WTC11 (cell line): ENCODE data around the gene USP43. TPM values are rescaled to one million over a fixed set of nuclear protein-coding genes. Genes with fewer than 3 reads are reported as not detected.

Experiments
- ATAC-seq: fragments of 200-7000 bp; cut with Tn5 transposase; 2 replicates; pipeline ENCODE4 v1.10.0; 2021; ENCODE audit warnings: mild to moderate bottlenecking, moderate library complexity
- CTCF ChIA-PET: fragments of 300-600 bp; sonication (Branson Sonifier 250); formaldehyde crosslinking; loops from one replicate; lab custom pipeline; 2021; ENCODE audit warnings: antibody characterized with exemption; lab: Charles Lee
- POLR2A ChIA-PET: fragments of 350-600 bp; sonication (Branson Sonifier 250); formaldehyde crosslinking; loops from one replicate; lab custom pipeline; 2021; ENCODE audit warnings: antibody characterized with exemption; lab: Charles Lee
- DNase-seq: peaks from one replicate; pipeline ENCODE4 v3.0.0; 2021; ENCODE audit warnings: low spot score
- H3K27ac Mint-ChIP-seq: 2 replicates; pipeline ENCODE4 v1.8.0; 2021; ENCODE audit warnings: mixed read lengths
- H3K27me3 Mint-ChIP-seq: 2 replicates; pipeline ENCODE4 v1.8.0; 2021; ENCODE audit warnings: low read depth, mild to moderate bottlenecking, moderate library complexity, mixed read lengths
- H3K36me3 Mint-ChIP-seq: 2 replicates; pipeline ENCODE4 v1.8.0; 2021; ENCODE audit warnings: mixed read lengths
- H3K4me1 Mint-ChIP-seq: 2 replicates; pipeline ENCODE4 v1.8.0; 2022; ENCODE audit warnings: mixed read lengths
- H3K4me3 Mint-ChIP-seq: 2 replicates; pipeline ENCODE4 v1.8.0; 2021; ENCODE audit warnings: mild to moderate bottlenecking, moderate library complexity, mixed read lengths
- H3K9me3 Mint-ChIP-seq: 2 replicates; pipeline ENCODE4 v1.8.0; 2021; ENCODE audit warnings: mixed read lengths
- ATF1 ChIP-seq: sonication (generic); formaldehyde crosslinking; IDR thresholded peaks from 2 replicates; pipeline ENCODE4 v1.8.1; 2023; ENCODE audit warnings: mild to moderate bottlenecking, moderate library complexity, missing genetic modification reagents
- ATF6 ChIP-seq: sonication (generic); formaldehyde crosslinking; IDR thresholded peaks from 2 replicates; pipeline ENCODE4 v1.8.1; 2023; ENCODE audit warnings: mild to moderate bottlenecking, missing genetic modification reagents
- CTCF ChIP-seq: fragments of 200-600 bp; IDR thresholded peaks from 2 replicates; pipeline ENCODE4 v1.8.0; 2022; ENCODE audit warnings: antibody characterized with exemption
- ELF4 ChIP-seq: sonication (generic); formaldehyde crosslinking; IDR thresholded peaks from 2 replicates; pipeline ENCODE4 v1.8.1; 2022; ENCODE audit warnings: low read depth, mild to moderate bottlenecking, moderate library complexity, missing genetic modification reagents
- ETV6 ChIP-seq: sonication (generic); formaldehyde crosslinking; IDR thresholded peaks from 2 replicates; pipeline ENCODE4 v1.8.1; 2022; ENCODE audit warnings: mild to moderate bottlenecking, missing genetic modification reagents
- FOXK1 ChIP-seq: sonication (generic); formaldehyde crosslinking; IDR thresholded peaks from 2 replicates; pipeline ENCODE4 v1.8.0; 2022; ENCODE audit warnings: mild to moderate bottlenecking, moderate library complexity, missing genetic modification reagents
- GABPB1 ChIP-seq: sonication (generic); formaldehyde crosslinking; IDR thresholded peaks from 2 replicates; pipeline ENCODE4 v1.8.1; 2023; ENCODE audit warnings: mild to moderate bottlenecking, missing genetic modification reagents
- KAT7 ChIP-seq: sonication (generic); formaldehyde crosslinking; IDR thresholded peaks from 2 replicates; pipeline ENCODE4 v1.8.1; 2023; ENCODE audit warnings: missing genetic modification reagents, mild to moderate bottlenecking, borderline replicate concordance
- NFATC4 ChIP-seq: fragments of 250-450 bp; sonication (Bioruptor Pico); IDR thresholded peaks from 2 replicates; pipeline ENCODE4 v1.9.0; 2021; ENCODE audit warnings: mild to moderate bottlenecking
- NR3C1 ChIP-seq: sonication (generic); formaldehyde crosslinking; conservative IDR thresholded peaks from 2 replicates; pipeline ENCODE4 v1.8.1; 2023; ENCODE audit warnings: low read depth, mild to moderate bottlenecking, missing genetic modification reagents
- TP53 ChIP-seq: sonication (generic); formaldehyde crosslinking; IDR thresholded peaks from 2 replicates; pipeline ENCODE4 v1.8.1; 2023; ENCODE audit warnings: mild to moderate bottlenecking, missing genetic modification reagents
- ZNF138 ChIP-seq: sonication (generic); formaldehyde crosslinking; conservative IDR thresholded peaks from 2 replicates; pipeline ENCODE4 v1.8.1; 2022; ENCODE audit warnings: mild to moderate bottlenecking, moderate library complexity, missing genetic modification reagents
- total RNA-seq: library from RNA; stranded (reverse); gene quantifications from 3 replicates; pipeline ENCODE4 v1.2.3, GENCODE V29; 2021
- TF ChIP-seq, protein P1 (sequence below): fragments of 250-450 bp; sonication (Bioruptor Pico); IDR thresholded peaks from 2 replicates; pipeline ENCODE4 v2.1.2; 2022; ENCODE audit warnings: mild to moderate bottlenecking, moderate library complexity
- TF ChIP-seq, protein P2 (sequence below): sonication (generic); formaldehyde crosslinking; IDR thresholded peaks from 2 replicates; pipeline ENCODE4 v1.8.1; 2023; ENCODE audit warnings: mild to moderate bottlenecking, missing genetic modification reagents, moderate library complexity
- TF ChIP-seq, protein P3 (sequence below): sonication (generic); formaldehyde crosslinking; IDR thresholded peaks from 2 replicates; pipeline ENCODE4 v1.8.1; 2022; ENCODE audit warnings: mild to moderate bottlenecking, moderate library complexity, missing genetic modification reagents
- TF ChIP-seq, protein P4 (sequence below): sonication (generic); formaldehyde crosslinking; IDR thresholded peaks from 2 replicates; pipeline ENCODE4 v1.8.0; 2022; ENCODE audit warnings: mild to moderate bottlenecking, missing genetic modification reagents
- TF ChIP-seq, protein P5 (sequence below): sonication (generic); formaldehyde crosslinking; IDR thresholded peaks from 2 replicates; pipeline ENCODE4 v1.8.1; 2023; ENCODE audit warnings: mild to moderate bottlenecking, missing genetic modification reagents, moderate library complexity

Gene USP43
- total RNA-seq, 1 experiment from 2014 or later: 8.6 TPM

- DNase-seq (no peak), ATAC-seq (no peak)
- Mint-ChIP-seq H3K27ac (no peak overlapping the region), H3K9me3 (no peaks in the 10 kb centered on the region), H3K4me1 (no peaks in the 10 kb centered on the region), H3K27me3 (peaks cover 4% of the 10 kb centered on the region; the same call in 1 of the 2 replicates), H3K36me3 (no peaks in the 10 kb centered on the region), H3K4me3 (no peak overlapping the region)
- ChIA-PET POLR2A (no interaction called here), CTCF (interaction anchor here (0.9 to 1.6 kb wide), 3 partner anchors 32 to 176 kb away, joined by 3 to 4 read pairs (median 4); no protein-coding TSS in a partner anchor)
- TF ChIP-seq ZNF138 (CRISPR knock-in tag) (no peak), NFATC4 (CRISPR knock-in tag) (no peak), FOXK1 (CRISPR knock-in tag) (no peak), NR3C1 (CRISPR knock-in tag) (no peak), ATF6 (CRISPR knock-in tag) (no peak), TP53 (no peak)
- TF ChIP-seq, protein P1, sequence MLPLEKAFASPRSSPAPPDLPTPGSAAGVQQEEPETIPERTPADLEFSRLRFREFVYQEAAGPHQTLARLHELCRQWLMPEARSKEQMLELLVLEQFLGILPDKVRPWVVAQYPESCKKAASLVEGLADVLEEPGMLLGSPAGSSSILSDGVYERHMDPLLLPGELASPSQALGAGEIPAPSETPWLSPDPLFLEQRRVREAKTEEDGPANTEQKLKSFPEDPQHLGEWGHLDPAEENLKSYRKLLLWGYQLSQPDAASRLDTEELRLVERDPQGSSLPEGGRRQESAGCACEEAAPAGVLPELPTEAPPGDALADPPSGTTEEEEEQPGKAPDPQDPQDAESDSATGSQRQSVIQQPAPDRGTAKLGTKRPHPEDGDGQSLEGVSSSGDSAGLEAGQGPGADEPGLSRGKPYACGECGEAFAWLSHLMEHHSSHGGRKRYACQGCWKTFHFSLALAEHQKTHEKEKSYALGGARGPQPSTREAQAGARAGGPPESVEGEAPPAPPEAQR (CRISPR knock-in tag): no peak
- TF ChIP-seq, protein P2, sequence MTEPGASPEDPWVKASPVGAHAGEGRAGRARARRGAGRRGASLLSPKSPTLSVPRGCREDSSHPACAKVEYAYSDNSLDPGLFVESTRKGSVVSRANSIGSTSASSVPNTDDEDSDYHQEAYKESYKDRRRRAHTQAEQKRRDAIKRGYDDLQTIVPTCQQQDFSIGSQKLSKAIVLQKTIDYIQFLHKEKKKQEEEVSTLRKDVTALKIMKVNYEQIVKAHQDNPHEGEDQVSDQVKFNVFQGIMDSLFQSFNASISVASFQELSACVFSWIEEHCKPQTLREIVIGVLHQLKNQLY: no peak
- TF ChIP-seq, protein P3, sequence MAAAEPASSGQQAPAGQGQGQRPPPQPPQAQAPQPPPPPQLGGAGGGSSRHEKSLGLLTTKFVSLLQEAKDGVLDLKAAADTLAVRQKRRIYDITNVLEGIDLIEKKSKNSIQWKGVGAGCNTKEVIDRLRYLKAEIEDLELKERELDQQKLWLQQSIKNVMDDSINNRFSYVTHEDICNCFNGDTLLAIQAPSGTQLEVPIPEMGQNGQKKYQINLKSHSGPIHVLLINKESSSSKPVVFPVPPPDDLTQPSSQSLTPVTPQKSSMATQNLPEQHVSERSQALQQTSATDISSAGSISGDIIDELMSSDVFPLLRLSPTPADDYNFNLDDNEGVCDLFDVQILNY (CRISPR knock-in tag): no peak
- TF ChIP-seq, protein P4, sequence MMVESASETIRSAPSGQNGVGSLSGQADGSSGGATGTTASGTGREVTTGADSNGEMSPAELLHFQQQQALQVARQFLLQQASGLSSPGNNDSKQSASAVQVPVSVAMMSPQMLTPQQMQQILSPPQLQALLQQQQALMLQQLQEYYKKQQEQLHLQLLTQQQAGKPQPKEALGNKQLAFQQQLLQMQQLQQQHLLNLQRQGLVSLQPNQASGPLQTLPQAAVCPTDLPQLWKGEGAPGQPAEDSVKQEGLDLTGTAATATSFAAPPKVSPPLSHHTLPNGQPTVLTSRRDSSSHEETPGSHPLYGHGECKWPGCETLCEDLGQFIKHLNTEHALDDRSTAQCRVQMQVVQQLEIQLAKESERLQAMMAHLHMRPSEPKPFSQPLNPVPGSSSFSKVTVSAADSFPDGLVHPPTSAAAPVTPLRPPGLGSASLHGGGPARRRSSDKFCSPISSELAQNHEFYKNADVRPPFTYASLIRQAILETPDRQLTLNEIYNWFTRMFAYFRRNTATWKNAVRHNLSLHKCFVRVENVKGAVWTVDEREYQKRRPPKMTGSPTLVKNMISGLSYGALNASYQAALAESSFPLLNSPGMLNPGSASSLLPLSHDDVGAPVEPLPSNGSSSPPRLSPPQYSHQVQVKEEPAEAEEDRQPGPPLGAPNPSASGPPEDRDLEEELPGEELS (CRISPR knock-in tag): no peak
- TF ChIP-seq, protein P5, sequence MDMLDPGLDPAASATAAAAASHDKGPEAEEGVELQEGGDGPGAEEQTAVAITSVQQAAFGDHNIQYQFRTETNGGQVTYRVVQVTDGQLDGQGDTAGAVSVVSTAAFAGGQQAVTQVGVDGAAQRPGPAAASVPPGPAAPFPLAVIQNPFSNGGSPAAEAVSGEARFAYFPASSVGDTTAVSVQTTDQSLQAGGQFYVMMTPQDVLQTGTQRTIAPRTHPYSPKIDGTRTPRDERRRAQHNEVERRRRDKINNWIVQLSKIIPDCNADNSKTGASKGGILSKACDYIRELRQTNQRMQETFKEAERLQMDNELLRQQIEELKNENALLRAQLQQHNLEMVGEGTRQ: no peak
Observed at GRCh38 chr17:9767432-9767991, 122.2 kb downstream of the USP43 start.

DNA sequence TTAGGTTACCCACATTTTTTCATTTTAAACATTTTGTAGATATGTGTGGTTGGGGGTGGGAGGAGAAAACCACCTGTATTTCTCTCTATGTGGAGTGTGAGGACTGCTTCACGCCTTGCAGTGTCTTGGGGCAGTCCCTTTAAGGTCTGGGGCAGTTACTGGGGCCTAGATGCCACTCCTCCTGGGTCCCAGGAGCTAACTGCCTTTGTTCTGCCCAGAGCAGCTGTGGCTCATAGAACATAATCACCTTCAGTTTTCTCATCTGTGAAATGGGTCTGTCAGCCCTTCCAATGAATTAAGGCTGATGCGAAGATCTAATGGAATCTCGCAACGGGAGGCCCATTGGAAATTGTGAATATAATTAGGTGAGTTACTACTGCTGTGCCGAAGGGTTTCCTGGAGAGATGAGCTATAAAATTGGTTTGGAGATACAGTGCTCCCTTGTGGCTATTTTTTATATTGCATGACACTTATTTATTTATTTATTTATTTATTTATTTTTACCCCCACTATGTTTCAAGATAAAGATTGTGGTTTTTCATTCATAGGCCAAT is 123.1 kb downstream of the USP43 start:
- no peak overlapping the region for H3K4me3 Mint-ChIP-seq
- POLR2A ChIA-PET: no interaction called here
- no peaks in the 10 kb centered on the region for H3K4me1 Mint-ChIP-seq
- H3K36me3 Mint-ChIP-seq: no peaks in the 10 kb centered on the region
- H3K27ac Mint-ChIP-seq: no peak overlapping the region
- H3K9me3 Mint-ChIP-seq: no peaks in the 10 kb centered on the region
- ATAC-seq: no peak
- TF ChIP-seq KAT7 (no peak), CTCF (peak; percentile 67), ATF1 (CRISPR knock-in tag) (no peak), GABPB1 (no peak), ELF4 (CRISPR knock-in tag) (no peak), ETV6 (no peak)
- TF ChIP-seq, protein P3 (CRISPR knock-in tag): no peak
- CTCF ChIA-PET: interaction anchor here (0.6 to 1.9 kb wide), 47 partner anchors 8 to 718 kb away, joined by 3 to 31 read pairs (median 4); partner anchors contain the start of genes CFAP52, DHRS7C and STX8
- H3K27me3 Mint-ChIP-seq: peaks cover 4% of the 10 kb centered on the region; the same call in 1 of the 2 replicates
- no peak for DNase-seq
